HG03354 (cell line): Measurements from ENCODE around the gene CIAO3.
"Not testable (repeated sequence)": the region's sequence is repeated elsewhere in the genome, so short reads cannot be mapped to it uniquely, and the experiment has no call there.

Source experiments
- ATAC-seq: cut with Tn5 transposase; IDR thresholded peaks from one replicate; pipeline ENCODE4 v1.9.1; 2021; ENCODE audit warnings: mild to moderate bottlenecking; ENCODE audit not compliant: unreplicated experiment, poor library complexity, severe bottlenecking

CIAO3 gene

GRCh38 chr16:776824-777223 lies 36.0 kb upstream of the CIAO3 start:
- no peak for ATAC-seq

DNA sequence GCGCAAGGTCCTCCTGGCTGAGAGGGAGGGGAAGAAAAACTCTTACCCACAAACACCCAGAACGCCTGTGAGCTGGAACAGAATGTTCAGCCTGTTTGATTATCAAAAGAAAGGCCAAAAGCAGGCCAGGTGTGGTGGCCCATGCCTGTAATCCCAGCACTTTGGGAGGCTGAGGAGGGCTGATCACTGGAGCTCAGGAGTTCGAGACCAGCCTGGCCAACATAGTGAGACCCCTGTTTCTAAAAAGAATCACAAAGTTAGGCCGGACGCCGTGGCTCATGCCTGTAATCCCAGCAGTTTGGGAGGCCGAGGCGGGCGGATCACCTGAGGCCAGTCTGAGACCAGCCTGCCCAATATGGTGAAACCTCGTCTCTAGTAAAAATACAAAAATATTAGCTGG lies 35.5 kb upstream of the CIAO3 start:
- not testable (repeated sequence) for ATAC-seq

DNA sequence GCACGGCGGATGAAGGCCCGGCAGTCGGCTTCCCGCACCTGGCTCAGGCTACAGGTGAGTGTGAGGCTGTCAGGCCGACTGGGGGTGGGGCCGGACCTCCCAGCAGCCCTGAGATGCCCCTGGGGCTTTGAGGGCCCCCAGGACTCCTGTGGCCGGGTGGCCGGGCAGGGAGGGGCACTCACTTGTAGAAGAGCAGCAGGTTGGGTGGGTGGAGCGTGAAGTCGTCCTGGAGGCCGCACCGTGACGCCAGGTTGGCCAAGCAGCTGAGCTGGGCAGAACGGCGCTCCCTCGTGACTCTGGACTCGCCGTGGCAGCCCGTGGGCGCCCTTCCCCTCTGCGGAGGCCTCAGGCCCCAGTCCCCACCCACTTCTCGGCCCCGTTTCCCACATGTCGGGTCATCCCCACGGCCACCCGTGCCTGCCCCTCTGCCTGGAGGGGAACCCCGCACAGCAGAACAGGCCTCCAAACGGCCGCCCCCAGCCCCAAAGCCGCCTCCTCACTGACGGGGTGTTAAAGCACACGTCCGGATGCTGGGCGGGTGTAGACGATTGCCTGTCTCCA lies 34.5 kb upstream of the CIAO3 start:
- no peak for ATAC-seq

DNA sequence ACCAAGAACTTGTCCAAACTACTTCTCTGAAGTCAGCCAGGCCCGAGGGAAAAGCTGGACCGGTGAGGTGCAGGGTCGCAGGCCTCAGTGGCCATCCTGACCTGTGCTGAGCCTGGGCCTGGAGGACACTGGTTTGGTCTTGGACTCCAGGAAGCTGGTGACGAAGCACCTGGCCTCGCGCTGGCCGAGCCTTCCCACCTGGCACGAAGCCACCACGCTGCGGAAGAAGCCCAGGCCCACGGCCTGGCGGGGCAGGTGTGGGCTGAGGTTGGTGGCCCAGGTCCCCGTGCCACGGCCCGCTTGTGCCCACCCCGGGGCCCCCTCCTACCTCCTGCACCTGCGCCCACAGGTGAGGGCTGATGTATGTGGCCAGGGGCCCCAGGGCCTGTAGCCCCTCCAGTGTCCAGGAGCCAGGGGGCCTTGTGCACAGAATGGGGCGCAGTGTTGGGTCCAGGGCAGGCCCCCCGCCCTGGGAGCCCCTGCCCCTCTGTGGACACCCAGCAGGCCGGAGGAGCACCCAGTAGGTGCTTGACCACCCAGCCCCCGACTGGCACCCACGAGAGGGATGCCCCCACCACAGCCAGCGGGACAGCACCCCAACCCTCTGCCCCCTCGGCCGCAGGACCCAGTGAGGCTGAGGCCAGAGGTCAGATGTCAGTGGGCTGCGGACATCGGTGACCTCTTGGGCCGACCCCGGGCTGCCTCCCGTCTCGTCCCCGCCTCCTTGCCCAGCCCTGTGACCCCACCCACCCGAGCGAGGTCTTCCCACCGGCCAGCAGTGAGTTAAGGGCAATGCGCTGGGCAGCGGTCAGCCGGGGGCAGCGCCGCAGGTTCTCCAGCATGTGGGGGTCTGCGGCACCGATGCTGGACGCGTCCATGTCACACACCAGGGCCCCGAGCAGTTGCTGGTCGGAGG lies 33.5 kb upstream of the CIAO3 start:
- ATAC-seq = no peak

DNA sequence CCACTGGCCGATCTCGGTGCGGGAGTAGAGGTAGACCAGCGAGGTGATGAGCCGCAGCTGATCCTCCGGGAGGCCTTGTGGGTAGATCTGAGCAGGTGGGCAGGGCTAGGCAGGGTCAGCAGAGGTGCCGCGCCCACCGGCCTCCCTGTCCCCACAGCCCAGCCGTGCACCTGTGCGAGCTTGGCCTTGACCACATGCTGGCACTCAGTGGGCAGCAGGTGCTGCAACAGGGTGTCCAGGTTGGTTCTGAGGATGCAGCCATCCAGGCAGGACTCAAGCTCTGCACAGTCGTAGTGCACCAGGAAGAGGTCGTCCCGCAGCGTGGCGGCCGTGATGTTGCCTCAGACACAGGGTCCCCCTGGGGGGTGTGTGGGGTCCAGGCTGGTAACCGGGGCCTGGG lies 32.2 kb upstream of the CIAO3 start:
- ATAC-seq = no peak

- ATAC-seq = no peak
Observed at GRCh38 chr16:770411-770810, 29.6 kb upstream of the CIAO3 start.

DNA sequence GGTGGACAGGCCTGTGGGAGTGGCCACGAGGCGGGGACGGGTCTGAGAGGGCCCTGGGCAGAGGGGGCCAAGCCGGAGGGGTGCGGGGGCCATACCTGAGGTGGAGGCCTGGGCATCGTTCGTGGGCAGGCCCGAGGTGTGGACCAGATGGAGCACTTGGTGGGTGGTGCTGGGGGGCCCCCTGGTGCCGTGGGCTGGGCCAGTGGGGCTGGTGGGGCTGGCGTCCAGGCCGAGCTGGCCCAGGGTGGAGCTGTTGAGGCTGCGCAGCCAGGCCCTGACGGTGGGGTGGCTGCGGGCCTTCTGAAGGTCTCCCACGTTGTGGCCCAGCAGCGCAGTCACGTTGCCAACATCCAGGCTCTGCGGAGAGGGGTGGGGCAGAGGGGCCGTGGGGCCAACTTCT lies 29.1 kb upstream of the CIAO3 start:
- ATAC-seq = no peak

DNA sequence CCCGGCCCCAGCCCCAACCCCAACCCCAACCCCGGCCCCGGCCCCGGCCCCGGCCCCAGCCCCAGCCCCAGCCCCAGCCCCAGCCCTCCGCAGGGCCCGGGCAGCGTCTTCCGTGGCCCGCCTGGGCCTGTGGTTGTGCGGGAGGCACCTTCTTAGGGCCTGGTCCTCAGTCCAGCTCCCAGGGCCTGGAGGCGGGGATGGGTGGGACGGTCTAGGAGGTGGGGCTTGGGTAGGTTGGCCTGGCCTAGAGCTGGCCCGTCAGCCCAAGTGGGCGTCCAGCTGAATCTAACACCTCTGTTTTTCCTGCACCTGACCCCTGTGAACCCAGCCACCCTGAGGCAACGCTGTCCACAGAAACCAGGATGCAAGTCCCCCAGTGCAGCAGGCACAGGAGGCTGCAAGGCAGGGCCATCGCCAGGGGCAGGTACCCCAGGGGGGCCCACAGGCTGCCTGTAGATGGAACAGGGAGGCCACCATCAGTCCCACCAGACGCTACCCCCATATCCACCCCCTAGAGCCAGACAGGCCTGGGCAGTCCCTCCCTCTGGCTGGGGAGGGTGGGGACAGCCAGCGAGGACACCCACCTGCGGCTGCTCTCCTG lies 28.5 kb upstream of the CIAO3 start:
- ATAC-seq = no peak

- ATAC-seq = no peak
Observed at GRCh38 chr16:768428-768827, 27.6 kb upstream of the CIAO3 start.

DNA sequence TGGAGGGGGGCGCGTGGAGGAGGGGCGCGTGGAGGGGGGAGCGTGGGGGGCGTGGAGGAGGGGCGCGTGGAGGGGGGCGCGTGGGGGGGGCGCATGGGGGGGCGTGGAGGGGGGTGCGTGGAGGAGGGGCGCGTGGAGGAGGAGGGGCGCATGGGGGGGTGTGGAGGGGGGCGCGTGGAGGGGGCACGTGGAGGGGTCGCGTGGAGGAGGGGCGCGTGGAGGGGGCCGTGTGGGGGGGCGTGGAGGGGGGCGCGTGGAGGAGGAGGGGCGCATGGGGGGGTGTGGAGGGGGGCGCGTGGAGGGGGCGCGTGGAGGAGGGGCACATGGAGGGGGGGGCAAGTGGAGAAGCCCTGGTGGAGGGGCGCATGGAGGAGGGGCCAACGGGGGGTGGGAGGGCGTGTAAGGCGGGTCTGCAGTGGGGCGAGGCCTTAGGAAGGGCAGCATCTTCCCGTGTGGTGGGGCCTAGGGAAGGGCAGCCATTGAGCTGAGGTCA lies 27.0 kb upstream of the CIAO3 start:
- ATAC-seq = no peak

DNA sequence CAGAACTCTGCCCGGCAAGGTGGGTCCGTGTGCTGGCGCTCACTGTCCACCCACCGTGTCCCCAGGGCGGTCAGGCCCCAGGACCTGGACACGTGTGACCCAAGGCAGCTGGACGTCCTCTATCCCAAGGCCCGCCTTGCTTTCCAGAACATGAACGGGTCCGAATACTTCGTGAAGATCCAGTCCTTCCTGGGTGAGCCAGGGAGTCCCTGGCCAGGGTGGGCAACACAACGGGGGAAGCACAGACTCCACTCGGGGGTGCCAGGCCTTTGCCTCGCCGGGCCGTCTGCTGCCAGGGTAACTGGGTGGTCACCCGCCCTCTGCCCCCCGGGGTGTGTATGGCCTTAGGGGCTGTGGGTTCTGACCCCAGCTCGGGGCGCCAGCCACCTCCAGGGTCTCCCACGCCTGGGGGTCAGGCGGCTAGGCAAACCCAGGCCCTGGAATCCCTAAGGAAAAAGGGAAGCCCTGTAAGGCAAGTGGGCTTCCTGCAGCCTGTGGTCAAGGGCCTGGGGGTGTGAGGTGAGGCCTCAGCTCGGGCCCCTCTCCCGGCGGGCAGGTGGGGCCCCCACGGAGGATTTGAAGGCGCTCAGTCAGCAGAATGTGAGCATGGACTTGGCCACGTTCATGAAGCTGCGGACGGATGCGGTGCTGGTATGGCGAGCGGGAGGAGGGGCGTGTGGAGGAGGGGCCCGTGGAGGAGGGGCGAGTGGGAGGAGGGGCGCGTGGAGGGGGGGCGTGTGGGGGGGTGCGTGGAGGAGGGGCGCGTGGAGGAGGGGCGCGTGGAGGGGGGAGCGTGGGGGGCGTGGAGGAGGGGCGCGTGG lies 26.2 kb upstream of the CIAO3 start:
- ATAC-seq = no peak

- no peak for ATAC-seq
Observed at GRCh38 chr16:766008-766819, 25.4 kb upstream of the CIAO3 start.

DNA sequence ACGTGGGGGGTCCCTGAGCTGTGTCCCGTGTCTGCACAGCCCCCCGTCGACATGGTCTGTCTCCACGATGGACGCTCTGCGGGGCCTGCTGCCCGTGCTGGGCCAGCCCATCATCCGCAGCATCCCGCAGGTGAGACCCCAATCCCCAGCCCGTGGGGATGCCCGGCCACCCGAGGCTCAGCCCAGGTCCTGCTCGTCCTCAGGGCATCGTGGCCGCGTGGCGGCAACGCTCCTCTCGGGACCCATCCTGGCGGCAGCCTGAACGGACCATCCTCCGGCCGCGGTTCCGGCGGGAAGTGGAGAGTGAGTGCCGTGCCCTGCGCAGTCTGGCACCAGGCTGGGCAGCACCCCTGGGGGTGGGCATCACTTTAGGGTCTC lies 24.7 kb upstream of the CIAO3 start:
- no peak for ATAC-seq

DNA sequence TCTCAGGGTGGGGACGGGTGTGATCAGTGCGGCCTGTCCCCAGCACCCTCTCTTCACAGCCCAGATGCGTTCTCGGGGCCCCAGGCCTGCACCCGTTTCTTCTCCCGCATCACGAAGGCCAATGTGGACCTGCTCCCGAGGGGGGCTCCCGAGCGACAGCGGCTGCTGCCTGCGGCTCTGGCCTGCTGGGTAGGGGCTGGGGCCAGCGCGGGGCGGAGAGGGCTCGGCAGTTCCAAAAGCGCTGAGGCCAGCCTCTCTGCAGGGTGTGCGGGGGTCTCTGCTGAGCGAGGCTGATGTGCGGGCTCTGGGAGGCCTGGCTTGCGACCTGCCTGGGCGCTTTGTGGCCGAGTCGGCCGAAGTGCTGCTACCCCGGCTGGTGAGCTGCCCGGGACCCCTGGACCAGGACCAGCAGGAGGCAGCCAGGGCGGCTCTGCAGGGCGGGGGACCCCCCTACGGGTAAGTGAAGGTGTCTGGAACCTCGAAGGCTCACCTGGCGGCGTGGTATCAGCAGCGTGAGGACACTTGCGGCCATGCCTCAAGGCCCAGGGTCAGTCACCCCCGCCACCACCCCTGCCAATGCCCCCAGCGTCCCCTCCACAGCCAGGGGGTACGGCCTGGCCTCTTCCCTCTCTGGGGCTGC lies 24.2 kb upstream of the CIAO3 start:
- ATAC-seq = no peak

- no peak for ATAC-seq
Observed at GRCh38 chr16:764184-764750, 23.5 kb upstream of the CIAO3 start.

DNA sequence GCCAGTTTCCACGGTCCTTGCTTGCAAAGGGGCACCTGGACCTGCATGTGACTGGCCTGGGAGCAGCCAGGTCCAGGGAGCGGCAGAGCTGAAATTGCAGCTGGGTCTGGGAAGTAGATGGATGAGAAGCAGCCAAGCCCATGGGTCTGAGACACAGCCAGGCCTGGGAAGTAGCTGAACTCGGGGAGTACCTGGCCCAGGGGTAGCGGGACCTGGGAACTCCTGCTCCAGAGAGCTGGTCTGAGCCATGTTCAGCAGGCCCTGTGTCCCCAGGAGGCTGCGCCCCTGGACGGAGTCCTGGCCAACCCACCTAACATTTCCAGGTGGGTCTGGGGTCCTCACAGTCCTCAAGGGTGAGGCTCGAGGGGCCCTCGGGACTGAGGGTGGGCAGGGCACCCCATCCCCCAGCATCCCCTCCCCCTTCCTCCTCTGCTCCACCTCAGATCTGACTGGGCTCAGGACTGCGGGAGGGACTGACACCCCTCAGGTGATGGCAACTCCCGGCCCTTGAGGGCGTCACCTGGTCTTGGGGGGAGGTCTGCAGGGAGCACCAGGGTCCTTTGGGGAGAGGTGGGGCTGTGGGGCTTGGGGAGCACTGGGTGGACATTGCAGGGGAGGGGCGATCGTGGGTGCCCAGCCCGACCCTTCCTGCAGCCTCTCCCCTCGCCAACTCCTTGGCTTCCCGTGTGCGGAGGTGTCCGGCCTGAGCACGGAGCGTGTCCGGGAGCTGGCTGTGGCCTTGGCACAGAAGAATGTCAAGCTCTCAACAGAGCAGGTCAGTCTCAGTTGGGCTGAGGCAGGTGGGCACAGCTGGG lies 22.8 kb upstream of the CIAO3 start:
- no peak for ATAC-seq

GRCh38 chr16:762595-763268 lies 21.9 kb upstream of the CIAO3 start:
- no peak for ATAC-seq
